ENCODE measurements around the gene C10orf67. TPM values are rescaled to one million over a fixed set of nuclear protein-coding genes. Genes with fewer than 3 reads are reported as not detected.

The C10orf67 gene
- total RNA-seq, 1 donor from 2014 or later, result 1.6 TPM

- ATAC-seq (no peak), DNase-seq (no peak)
- no peak overlapping the region for H3K27ac ChIP-seq
- H3K27me3 ChIP-seq, result peaks cover 15% of the 10 kb centered on the region
- H3K4me1 ChIP-seq, result no peaks in the 10 kb centered on the region
- no peak for TF ChIP-seq CTCF (IDR thresholded peaks at IDR 0.05)
- H3K9me3 ChIP-seq, result no peaks in the 10 kb centered on the region
- intact Hi-C loops (cut with DNase I), result no loop called here
- H3K4me3 ChIP-seq, result no peak overlapping the region
- no peaks in the 10 kb centered on the region for H3K36me3 ChIP-seq
These were observed 187.3 kb downstream of the C10orf67 start for GRCh38 chr10:23157239-23157681.

- H3K27ac ChIP-seq, result no peak overlapping the region
- ATAC-seq, result no peak
- TF ChIP-seq CTCF (IDR thresholded peaks at IDR 0.05), result no peak
- H3K4me3 ChIP-seq, result no peak overlapping the region
- H3K9me3 ChIP-seq, result no peaks in the 10 kb centered on the region
- intact Hi-C loops (cut with DNase I), result no loop called here
- DNase-seq, result no peak
- H3K27me3 ChIP-seq, result peaks cover 15% of the 10 kb centered on the region
- no peaks in the 10 kb centered on the region for H3K36me3 ChIP-seq
- no peaks in the 10 kb centered on the region for H3K4me1 ChIP-seq
These were observed 188.0 kb downstream of the C10orf67 start for GRCh38 chr10:23156447-23157150.

GRCh38 chr10:23155169-23155568 is 189.4 kb downstream of the C10orf67 start:
- H3K27ac ChIP-seq, result no peak overlapping the region
- H3K9me3 ChIP-seq, result no peaks in the 10 kb centered on the region
- intact Hi-C loops (cut with DNase I), result no loop called here
- H3K4me3 ChIP-seq, result no peak overlapping the region
- no peaks in the 10 kb centered on the region for H3K36me3 ChIP-seq
- TF ChIP-seq CTCF (IDR thresholded peaks at IDR 0.05), result no peak
- H3K27me3 ChIP-seq, result peaks cover 12% of the 10 kb centered on the region
- DNase-seq (no peak), ATAC-seq (no peak)
- H3K4me1 ChIP-seq, result no peaks in the 10 kb centered on the region

Small RNA genes within 50 kb of the gene (microRNA-seq; reads per million reads assigned to microRNA genes)
- not detected for gene MIR1254-2 (ENCODE audit: borderline microRNAs expressed)

Other genes with a start within 250 kb of the C10orf67 start
- gene MSRB2, start 249.2 kb downstream of the C10orf67 start, total RNA-seq, result 27.1 TPM
- not detected for gene PTF1A, start 152.5 kb downstream of the C10orf67 start, total RNA-seq
- gene OTUD1, start 94.3 kb upstream of the C10orf67 start, total RNA-seq, result 29.4 TPM

Data from upper lobe of right lung (tissue), 1 donor.